ENCODE measurements around the gene TBCD. TPM values are rescaled to one million over a fixed set of nuclear protein-coding genes. Genes with fewer than 3 reads are reported as not detected.

Gene TBCD
- total RNA-seq, 1 donor from 2014 or later: 59.8 TPM

DNA sequence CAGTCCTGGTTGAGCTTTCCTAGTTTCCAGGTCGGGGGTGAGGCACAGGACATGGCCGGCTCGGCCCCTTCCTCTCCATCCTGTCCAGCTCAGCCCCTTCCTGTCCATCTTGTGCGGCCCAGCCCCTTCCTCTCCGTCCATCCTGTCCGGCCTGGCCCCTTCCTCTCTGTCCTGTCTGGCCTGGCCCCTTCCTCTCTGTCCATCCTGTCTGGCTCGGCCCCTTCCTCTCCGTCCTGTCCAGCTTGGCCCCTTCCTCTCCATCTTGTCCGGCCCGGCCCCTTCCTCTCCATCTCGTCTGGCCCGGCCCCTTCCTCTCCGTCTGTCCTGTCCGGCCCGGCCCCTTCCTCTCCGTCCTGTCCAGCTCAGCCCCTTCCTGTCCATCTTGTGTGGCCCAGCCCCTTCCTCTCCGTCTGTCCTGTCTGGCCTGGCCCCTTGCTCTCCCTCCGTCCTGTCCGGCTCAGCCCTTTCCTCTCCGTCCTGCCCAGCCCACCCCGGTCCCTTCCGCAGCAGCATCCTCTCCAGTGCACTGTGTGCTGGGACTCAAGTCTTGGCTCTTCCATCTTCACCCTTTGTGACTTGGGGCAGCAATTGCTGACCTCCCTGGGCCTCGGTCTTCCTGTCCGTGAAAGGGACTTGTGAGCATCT lies 93.4 kb downstream of the TBCD start:
- no peak for TF ChIP-seq CTCF (IDR thresholded peaks at IDR 0.05)
- Mint-ChIP-seq H3K27ac (ENCODE audit: unreplicated experiment) (peak overlapping the region; percentile 49), H3K4me3 (ENCODE audit: unreplicated experiment) (peak overlapping the region; percentile 74), H3K4me1 (ENCODE audit: low read depth) (peaks cover 3% of the 10 kb centered on the region), H3K36me3 (ENCODE audit: low read depth) (peaks cover 9% of the 10 kb centered on the region), H3K27me3 (ENCODE audit: low read depth) (no peaks in the 10 kb centered on the region), H3K9me3 (ENCODE audit: low read depth) (no peaks in the 10 kb centered on the region)
- DNase-seq (ENCODE audit: low spot score): peak; percentile 84

- Mint-ChIP-seq H3K9me3 (ENCODE audit: low read depth) (no peaks in the 10 kb centered on the region), H3K36me3 (ENCODE audit: low read depth) (peaks cover 9% of the 10 kb centered on the region), H3K27ac (ENCODE audit: unreplicated experiment) (no peak overlapping the region), H3K4me3 (ENCODE audit: unreplicated experiment) (peak overlapping the region; percentile 74), H3K27me3 (ENCODE audit: low read depth) (no peaks in the 10 kb centered on the region), H3K4me1 (ENCODE audit: low read depth) (peaks cover 3% of the 10 kb centered on the region)
- no peak for TF ChIP-seq CTCF (IDR thresholded peaks at IDR 0.05)
- DNase-seq (ENCODE audit: low spot score): peak; percentile 78
Measured at GRCh38 chr17:82846061-82846691, 94.3 kb downstream of the TBCD start.

DNA sequence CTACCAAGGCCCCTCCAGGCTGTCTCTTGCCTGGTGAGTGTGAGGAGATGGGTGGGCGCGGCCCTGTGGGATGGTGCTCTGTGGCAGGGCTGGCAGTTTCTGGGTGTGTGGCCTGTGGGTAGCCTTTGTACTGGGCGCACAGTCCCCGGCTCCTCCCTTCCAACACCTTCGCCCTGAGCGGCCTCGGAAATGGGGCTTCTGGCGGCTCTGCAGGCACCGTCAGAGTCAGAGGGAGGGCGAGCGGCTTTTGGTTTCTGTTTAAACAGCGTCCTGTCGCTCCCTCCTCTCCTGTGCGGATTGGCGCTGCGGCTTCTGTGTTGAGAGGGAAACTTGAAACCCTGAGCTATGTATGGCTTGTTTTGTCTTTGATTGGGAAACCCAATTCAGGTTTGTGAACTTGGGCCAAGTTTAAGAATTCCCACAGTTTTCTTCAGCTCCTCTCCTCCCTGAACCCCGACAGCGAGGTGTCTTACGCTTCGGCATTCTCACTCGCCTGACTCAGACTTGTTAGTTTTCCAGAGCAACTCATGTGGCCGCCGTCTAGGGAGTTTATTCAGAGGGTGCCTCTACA lies 96.2 kb downstream of the TBCD start:
- no peak for TF ChIP-seq CTCF (IDR thresholded peaks at IDR 0.05)
- Mint-ChIP-seq H3K9me3 (ENCODE audit: low read depth) (no peaks in the 10 kb centered on the region), H3K27me3 (ENCODE audit: low read depth) (no peaks in the 10 kb centered on the region), H3K4me3 (ENCODE audit: unreplicated experiment) (no peak overlapping the region), H3K27ac (ENCODE audit: unreplicated experiment) (no peak overlapping the region), H3K4me1 (ENCODE audit: low read depth) (peaks cover 3% of the 10 kb centered on the region), H3K36me3 (ENCODE audit: low read depth) (peaks cover 7% of the 10 kb centered on the region)
- peak; percentile 68 for DNase-seq (ENCODE audit: low spot score)

DNA sequence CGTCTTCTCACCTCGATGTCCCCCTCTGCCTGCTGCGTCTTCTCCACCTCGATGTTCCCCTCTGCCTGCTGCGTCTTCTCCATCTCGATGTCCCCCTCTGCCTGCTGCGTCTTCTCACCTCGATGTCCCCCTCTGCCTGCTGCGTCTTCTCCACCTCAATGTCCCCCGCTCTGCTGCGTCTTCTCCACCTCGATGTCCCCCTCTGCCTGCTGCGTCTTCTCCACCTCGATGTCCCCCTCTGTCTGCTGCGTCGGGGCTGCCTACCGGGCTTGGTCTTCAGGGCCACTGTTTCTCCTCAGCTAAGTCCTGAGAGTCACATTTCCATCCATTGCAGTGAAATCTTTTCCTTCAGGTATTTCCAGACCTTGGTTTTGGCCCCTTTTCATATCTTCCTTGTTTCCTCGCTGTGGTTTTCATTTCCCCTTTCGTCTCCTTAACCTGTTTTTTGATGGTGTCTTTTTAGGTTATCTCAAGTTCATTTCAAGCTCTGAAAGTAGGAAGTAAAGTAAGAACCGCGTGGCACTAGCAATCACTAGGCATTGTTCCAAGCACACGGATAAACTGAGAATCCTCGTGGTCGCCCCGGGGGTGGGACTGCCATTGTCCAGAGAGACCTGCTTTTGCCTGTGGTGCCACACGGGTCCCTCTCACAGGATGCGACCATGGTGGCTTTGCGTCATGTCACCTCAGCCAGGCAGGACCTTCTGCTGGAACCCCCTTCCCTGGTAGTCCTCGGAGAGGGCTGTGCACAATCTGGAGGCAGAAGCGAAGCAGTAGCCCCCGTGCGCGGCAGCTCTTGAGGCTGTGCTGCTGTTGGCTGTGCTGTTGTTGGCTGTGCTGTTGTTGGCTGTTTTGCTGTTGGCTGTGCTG lies 97.4 kb downstream of the TBCD start:
- H3K9me3 Mint-ChIP-seq (ENCODE audit: low read depth): no peaks in the 10 kb centered on the region
- DNase-seq (ENCODE audit: low spot score): peak; percentile 66
- peaks cover 3% of the 10 kb centered on the region for H3K4me1 Mint-ChIP-seq (ENCODE audit: low read depth)
- H3K27me3 Mint-ChIP-seq (ENCODE audit: low read depth): no peaks in the 10 kb centered on the region
- H3K36me3 Mint-ChIP-seq (ENCODE audit: low read depth): peaks cover 7% of the 10 kb centered on the region
- no peak overlapping the region for H3K27ac Mint-ChIP-seq (ENCODE audit: unreplicated experiment)
- no peak overlapping the region for H3K4me3 Mint-ChIP-seq (ENCODE audit: unreplicated experiment)
- no peak for TF ChIP-seq CTCF (IDR thresholded peaks at IDR 0.05)

DNA sequence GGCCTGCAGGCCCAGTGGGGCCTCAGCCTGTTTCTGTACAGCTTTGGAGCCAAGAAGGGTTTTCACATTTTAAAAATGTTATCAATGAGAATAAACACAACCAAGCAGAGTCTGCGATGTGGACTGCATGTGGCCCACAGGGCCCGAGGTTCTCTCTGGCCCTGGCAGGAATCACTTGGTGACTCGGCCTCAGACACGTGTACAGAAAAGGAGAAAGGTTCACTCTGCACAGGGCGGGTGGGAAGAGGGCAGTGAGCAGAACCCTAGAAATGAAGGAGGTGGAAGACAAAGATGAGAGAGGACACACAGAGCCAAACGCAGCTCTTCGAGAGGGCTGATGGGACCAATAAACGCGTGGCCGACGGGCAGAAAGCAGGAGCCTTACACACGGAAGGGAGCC lies 99.5 kb downstream of the TBCD start:
- Mint-ChIP-seq H3K4me1 (ENCODE audit: low read depth) (no peaks in the 10 kb centered on the region), H3K27ac (ENCODE audit: unreplicated experiment) (no peak overlapping the region), H3K9me3 (ENCODE audit: low read depth) (no peaks in the 10 kb centered on the region), H3K4me3 (ENCODE audit: unreplicated experiment) (no peak overlapping the region), H3K36me3 (ENCODE audit: low read depth) (peaks cover 7% of the 10 kb centered on the region), H3K27me3 (ENCODE audit: low read depth) (no peaks in the 10 kb centered on the region)
- DNase-seq (ENCODE audit: low spot score): no peak
- TF ChIP-seq CTCF (IDR thresholded peaks at IDR 0.05): no peak
